ENCODE measurements around the gene ATAD3C. TPM values are rescaled to one million over a fixed set of nuclear protein-coding genes. Genes with fewer than 3 reads are reported as not detected.

ATAD3C gene
- total and polyA plus RNA-seq, 2 of the 4 experiments (the other 2 are of a cell fraction) = not detected

DNA sequence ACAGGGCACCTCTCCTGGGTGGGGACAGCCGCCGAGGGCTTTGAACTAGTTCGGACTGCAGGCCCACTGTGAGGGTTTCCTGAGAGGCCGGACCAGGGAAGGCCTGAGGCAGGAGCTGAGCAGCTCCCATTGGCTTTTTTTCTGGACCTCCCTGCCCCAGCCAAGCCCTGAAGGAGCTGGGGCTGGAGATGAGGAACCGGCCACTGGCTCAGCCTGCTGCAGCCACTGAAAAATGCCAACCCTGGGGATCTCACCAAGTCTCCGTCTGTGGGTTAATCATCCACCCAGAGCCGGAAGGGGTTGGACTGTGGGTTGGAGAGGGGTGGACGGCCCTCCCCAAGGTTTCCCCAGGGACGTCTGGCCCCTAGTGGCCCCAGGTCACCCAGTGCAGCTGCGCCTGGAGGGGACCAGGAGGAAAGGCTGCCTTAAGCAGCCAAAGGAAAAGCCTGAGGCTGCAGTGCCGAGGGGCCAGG is 11.5 kb upstream of the ATAD3C start:
- Histone ChIP-seq H3K27ac (ENCODE audit: insufficient read depth, low read length) (no peak overlapping the region), H3K18ac (ENCODE audit: low read depth, low read length) (no peak overlapping the region), H2AFZ (replicated peaks; ENCODE audit: low read length, poor library complexity) (no peak overlapping the region), H3K4ac (ENCODE audit: low read depth, low read length) (no peak overlapping the region), H2BK20ac (ENCODE audit: low read depth, low read length) (no peak overlapping the region), H3K56ac (ENCODE audit: extremely low read depth, insufficient read depth, low read length) (no peak overlapping the region), H3K9me3 (ENCODE audit: control insufficient read depth, insufficient read depth, low read length) (no peaks in the 10 kb centered on the region), H2BK15ac (ENCODE audit: low read depth, low read length) (no peak overlapping the region), H3K9ac (ENCODE audit: low read depth, low read length) (no peak overlapping the region), H3K4me3 (ENCODE audit: insufficient read depth, low read depth, low read length) (no peak overlapping the region), H3K79me1 (ENCODE audit: low read depth in 1 of 2, low read length in 2 of 2) (0 out of 4 replicates have a peak, but pooled peaks cover 0 to 3% of the 10 kb centered on the region in 2 experiments), H3K14ac (replicated peaks; ENCODE audit: low read depth, low read length) (no peak overlapping the region), H3K9me1 (ENCODE audit: insufficient read depth, low read length) (0 out of 2 replicates have a peak, but pooled peaks cover 7% of the 10 kb centered on the region), H4K91ac (ENCODE audit: insufficient read depth, low read depth, low read length) (no peak overlapping the region), H4K20me1 (ENCODE audit: insufficient read depth, low read length) (no peaks in the 10 kb centered on the region), H3K27me3 (ENCODE audit: control insufficient read depth, insufficient read depth, low read length) (no peaks in the 10 kb centered on the region; the same call in 1 of the 2 replicates), H2BK120ac (ENCODE audit: low read depth, low read length) (no peak overlapping the region), H4K8ac (ENCODE audit: low read depth in 2 of 2, low read length in 2 of 2) (no peak overlapping the region), H3K4me1 (ENCODE audit: control insufficient read depth, insufficient read depth, low read length) (peaks cover 10% of the 10 kb centered on the region; the same call in 1 of the 2 replicates), H2BK5ac (ENCODE audit: low read depth, low read length, poor library complexity, severe bottlenecking) (no peak overlapping the region), H2AK9ac (replicated peaks; ENCODE audit: low read depth, low read length, poor library complexity) (no peak overlapping the region), H3K4me2 (ENCODE audit: low read depth, low read length) (no peak overlapping the region), H3K36me3 (ENCODE audit: control insufficient read depth, insufficient read depth, low read length) (no peaks in the 10 kb centered on the region), H4K5ac (ENCODE audit: low read depth, low read length) (no peak overlapping the region), H3K23ac (ENCODE audit: low read depth, low read length) (no peak overlapping the region), H2AK5ac (ENCODE audit: low read depth, low read length) (no peak overlapping the region)
- in situ Hi-C loops (cut with MboI; ENCODE audit: low sequenced_read_pairs) (no loop called here), intact Hi-C loops (cut with micrococcal nuclease) (no loop called here), dilution Hi-C loops (cut with HindIII; ENCODE audit: low sequenced_read_pairs, unreplicated experiment) (no loop called here)
- no peak for ATAC-seq (ENCODE audit: low read depth)
- TF ChIP-seq MAZ (IDR thresholded peaks at IDR 0.05; ENCODE audit: borderline replicate concordance, low read depth, low read length) (no peak), MAFK (IDR thresholded peaks at IDR 0.05; ENCODE audit: low read depth, low read length) (no peak), SMC3 (IDR thresholded peaks at IDR 0.05; ENCODE audit: low read depth, low read length) (no peak), NFE2L2 (IDR thresholded peaks at IDR 0.05; ENCODE audit: low read depth, low read length) (no peak), MXI1 (IDR thresholded peaks at IDR 0.05; ENCODE audit: borderline replicate concordance, low read depth, low read length) (no peak), POLR2A (IDR thresholded peaks at IDR 0.05; ENCODE audit: low read depth, low read length) (no peak), USF2 (IDR thresholded peaks at IDR 0.05; ENCODE audit: low read depth, low read length) (no peak), BHLHE40 (IDR thresholded peaks at IDR 0.05; ENCODE audit: low read depth, low read length) (no peak), CHD1 (IDR thresholded peaks at IDR 0.05; ENCODE audit: low read depth, low read length) (no peak), RFX5 (IDR thresholded peaks at IDR 0.05; ENCODE audit: low read depth, low read length) (no peak), RCOR1 (IDR thresholded peaks at IDR 0.05; ENCODE audit: insufficient replicate concordance, low read length) (no peak), FOS (IDR thresholded peaks at IDR 0.05; ENCODE audit: low read depth, low read length) (no peak)
- ChIA-PET CTCF (no interaction called here), POLR2A (ENCODE audit: unreplicated experiment) (no interaction called here)
- WGBS, 2 experiments (ENCODE audit: extremely low coverage in 2 of 2, insufficient read length in 1 of 2) = 60% methylated on average over 2 of the region's 11 CpGs; no CpG with 5 or more reads in 1 of the 2 experiments
- BruUV-seq (replicated peaks) = no TSS peak
- no peak for DNase-seq
